GM18858 (cell line): ENCODE measurements around the gene CSNK1G3.
A peak's percentile ranks its signal among the peaks of the same experiment; 100 is the strongest.

Source experiments
- ATAC-seq: cut with Tn5 transposase; IDR thresholded peaks from one replicate; pipeline ENCODE4 v1.9.1; 2021; ENCODE audit not compliant: unreplicated experiment

Gene CSNK1G3

GRCh38 chr5:123557907-123558306 lies 45.9 kb downstream of the CSNK1G3 start:
- ATAC-seq, result no peak

GRCh38 chr5:123558762-123559433 lies 46.9 kb downstream of the CSNK1G3 start:
- ATAC-seq, result no peak

- ATAC-seq, result no peak
Measured at GRCh38 chr5:123559434-123559775, 47.4 kb downstream of the CSNK1G3 start.

- ATAC-seq, result no peak
Measured at GRCh38 chr5:123561230-123561629, 49.3 kb downstream of the CSNK1G3 start.

GRCh38 chr5:123571927-123572326 lies 60.0 kb downstream of the CSNK1G3 start:
- no peak for ATAC-seq

- no peak for ATAC-seq
Measured at GRCh38 chr5:123578390-123578789, 66.4 kb downstream of the CSNK1G3 start.

GRCh38 chr5:123579410-123579809 lies 67.4 kb downstream of the CSNK1G3 start:
- ATAC-seq, result no peak

- ATAC-seq, result no peak
Measured at GRCh38 chr5:123582550-123583285, 70.7 kb downstream of the CSNK1G3 start.

- no peak for ATAC-seq
Measured at GRCh38 chr5:123585871-123586270, 73.9 kb downstream of the CSNK1G3 start.

GRCh38 chr5:123594434-123594833 lies 82.5 kb downstream of the CSNK1G3 start:
- no peak for ATAC-seq

GRCh38 chr5:123597018-123597417 lies 85.0 kb downstream of the CSNK1G3 start:
- no peak for ATAC-seq

GRCh38 chr5:123598028-123598689 lies 86.2 kb downstream of the CSNK1G3 start:
- no peak for ATAC-seq

GRCh38 chr5:123599171-123599570 lies 87.2 kb downstream of the CSNK1G3 start:
- no peak for ATAC-seq

GRCh38 chr5:123601610-123602009 lies 89.6 kb downstream of the CSNK1G3 start:
- ATAC-seq, result no peak

GRCh38 chr5:123605822-123606221 lies 93.8 kb downstream of the CSNK1G3 start:
- peak; percentile 74 for ATAC-seq

GRCh38 chr5:123610209-123610608 lies 98.2 kb downstream of the CSNK1G3 start:
- no peak for ATAC-seq

GRCh38 chr5:123610665-123611405 lies 98.9 kb downstream of the CSNK1G3 start:
- ATAC-seq, result no peak

- ATAC-seq, result no peak
Measured at GRCh38 chr5:123611406-123611709, 99.4 kb downstream of the CSNK1G3 start.

GRCh38 chr5:123617561-123617960 lies 105.6 kb downstream of the CSNK1G3 start:
- ATAC-seq, result no peak

- ATAC-seq, result no peak
Measured at GRCh38 chr5:123626051-123626450, 114.1 kb downstream of the CSNK1G3 start.

- no peak for ATAC-seq
Measured at GRCh38 chr5:123628860-123629544, 117.0 kb downstream of the CSNK1G3 start.
